HepG2 (cell line): ENCODE results near the gene STEAP2. TPM values are rescaled to one million over a fixed set of nuclear protein-coding genes. Genes with fewer than 3 reads are reported as not detected.

ENCODE experiments used
- ATAC-seq: fragments of 200-7000 bp; cut with Tn5 transposase; 3 replicates; pipeline ENCODE4 v1.9.1; 2020; ENCODE audit warnings: mild to moderate bottlenecking, moderate library complexity
- BruUV-seq: library from RNA; stranded (reverse); fragments of 400-500 nt; replicated peaks from 2 replicates; lab custom pipeline; 2021; lab: Mats Ljungman, UMichigan
- CTCF ChIA-PET: fragments of 300-600 bp; formaldehyde crosslinking; extraction: SDS; loops from one replicate; lab custom pipeline; 2021; ENCODE audit warnings: low total read pairs, inconsistent platforms, low intra/inter-chr PET ratio; lab: Yijun Ruan, JAX
- POLR2A ChIA-PET: fragments of 350-600 bp; sonication (Branson Sonifier 250); formaldehyde crosslinking; loops from one replicate; lab custom pipeline; 2020; ENCODE audit warnings: antibody characterized with exemption, inconsistent platforms; lab: Yijun Ruan, JAX
- DNase-seq: peaks from one replicate; pipeline ENCODE4 v3.0.0-alpha.2; 2015; ENCODE audit warnings: low spot score
- FAIRE-seq: peaks from 3 replicates; lab custom pipeline; 2011; peaks lifted over from hg19 to GRCh38; lab: Jason Lieb, UNC
- H2AFZ ChIP-seq: one replicate; pipeline ENCODE4 v1.6.1; 2011; ENCODE audit warnings: low read length, inconsistent platforms
- H3K27ac ChIP-seq: fragments of 300-600 bp; 3 replicates; pipeline ENCODE4 v1.8.0; 2011; ENCODE audit warnings: mixed run types, mild to moderate bottlenecking, mixed read lengths, low read length, inconsistent platforms; ENCODE audit not compliant: insufficient read depth; ENCODE audit errors: extremely low read length
- H3K27me3 ChIP-seq, 2 experiments: fragments of 200-600 bp in 1 of 2; 2 replicates in 1 of 2; 3 replicates in 1 of 2; pipeline versions ENCODE4 v1.6.0 to v1.8.0; 2011; ENCODE audit warnings: low read length in 2 of 2, mild to moderate bottlenecking in 2 of 2, moderate library complexity in 2 of 2, inconsistent platforms in 1 of 2; ENCODE audit not compliant: insufficient read depth in 2 of 2, control insufficient read depth in 1 of 2
- H3K36me3 ChIP-seq, 2 experiments: fragments of 200-600 bp in 1 of 2; replicated peaks in 1 of 2; 2 replicates in 1 of 2; 3 replicates in 1 of 2; pipeline versions ENCODE4 v1.5.1 to v1.8.0; 2011; ENCODE audit warnings: low read length in 2 of 2, inconsistent platforms in 1 of 2; ENCODE audit not compliant: insufficient read depth in 2 of 2, control insufficient read depth in 1 of 2
- H3K4me1 ChIP-seq: 2 replicates; pipeline ENCODE4 v1.5.1; 2012; ENCODE audit warnings: low read length, inconsistent platforms; ENCODE audit not compliant: insufficient read depth
- H3K4me2 ChIP-seq: 2 replicates; pipeline ENCODE4 v1.6.0; 2011; ENCODE audit warnings: low read depth, low read length, inconsistent platforms
- H3K4me3 ChIP-seq, 3 experiments: fragments of 200-600 bp in 1 of 3; sonication (generic), shearing (Covaris generic) in 1 of 3; replicated peaks in 1 of 3; 2 replicates each; pipeline ENCODE4 v1.5.1; 2011 to 2016; ENCODE audit warnings: low read length in 3 of 3, inconsistent platforms in 2 of 3, low read depth in 2 of 3, mild to moderate bottlenecking in 2 of 3, control low read depth in 1 of 3, mixed read lengths in 1 of 3; ENCODE audit not compliant: insufficient read depth in 1 of 3
- H3K79me2 ChIP-seq: one replicate; pipeline ENCODE4 v1.6.1; 2011; ENCODE audit warnings: low read length, inconsistent platforms; ENCODE audit not compliant: insufficient read depth
- H3K9ac ChIP-seq: 2 replicates; pipeline ENCODE4 v1.6.0; 2011; ENCODE audit warnings: mild to moderate bottlenecking, low read depth, low read length, inconsistent platforms; ENCODE audit not compliant: insufficient read depth
- H3K9me3 ChIP-seq: 2 replicates; pipeline ENCODE4 v1.5.1; 2012; ENCODE audit warnings: mild to moderate bottlenecking, low read length
- H4K20me1 ChIP-seq: 2 replicates; pipeline ENCODE4 v1.6.0; 2011; ENCODE audit warnings: inconsistent platforms, mild to moderate bottlenecking, low read length, moderate library complexity; ENCODE audit not compliant: insufficient read depth
- DR1 ChIP-seq: sonication (generic); formaldehyde crosslinking; IDR thresholded peaks from 2 replicates; pipeline ENCODE4 v1.8.0; 2021; ENCODE audit warnings: mild to moderate bottlenecking, missing genetic modification reagents, inconsistent platforms
- GZF1 ChIP-seq: sonication (generic); formaldehyde crosslinking; IDR thresholded peaks from 2 replicates; pipeline ENCODE4 v1.5.1; 2020; ENCODE audit warnings: mild to moderate bottlenecking, missing genetic modification reagents
- LCORL ChIP-seq, 2 experiments: fragments of 450-650 bp in 1 of 2; sonication (generic) in 1 of 2; formaldehyde crosslinking in 1 of 2; IDR thresholded peaks; 2 replicates each; pipeline versions ENCODE4 v1.5.0 to v1.6.1; 2017 to 2020; ENCODE audit warnings: antibody characterized with exemption in 1 of 2, missing genetic modification reagents in 1 of 2
- TBX2 ChIP-seq: sonication (generic); formaldehyde crosslinking; IDR thresholded peaks from 2 replicates; pipeline ENCODE4 v1.5.0; 2020; ENCODE audit warnings: missing genetic modification reagents, mild to moderate bottlenecking, borderline replicate concordance
- TGIF2 ChIP-seq: IDR thresholded peaks from 2 replicates; pipeline ENCODE4 v1.6.1; 2016; ENCODE audit warnings: control low read depth, missing compliant biosample characterization
- ZNF160 ChIP-seq: sonication (generic); formaldehyde crosslinking; IDR thresholded peaks from 2 replicates; pipeline ENCODE4 v1.8.0; 2022; ENCODE audit warnings: mild to moderate bottlenecking, inconsistent platforms, missing genetic modification reagents
- ZNF749 ChIP-seq: sonication (generic); formaldehyde crosslinking; IDR thresholded peaks from 2 replicates; pipeline ENCODE4 v1.8.0; 2022; ENCODE audit warnings: mild to moderate bottlenecking, missing genetic modification reagents, moderate library complexity, borderline replicate concordance
- ZNF773 ChIP-seq: sonication (generic); formaldehyde crosslinking; IDR thresholded peaks from 2 replicates; pipeline ENCODE4 v1.4.0; 2020; ENCODE audit warnings: missing genetic modification reagents, borderline replicate concordance
- ZNF878 ChIP-seq: sonication (generic); formaldehyde crosslinking; IDR thresholded peaks from 2 replicates; pipeline ENCODE4 v1.8.1; 2023; ENCODE audit warnings: mild to moderate bottlenecking, missing genetic modification reagents, moderate library complexity
- WGBS: methylation state at CpG from one replicate; pipeline ENCODE4 v1.1.6; 2017; ENCODE audit warnings: low lambda C conversion rate; 5-methylcytosine and 5-hydroxymethylcytosine counted together
- in situ Hi-C: cut with HindIII; loops from 2 replicates; pipeline ENCODE4 v1.10.0; 2017; ENCODE audit warnings: low pct_unique_long_range_greater_than_20kb; ENCODE audit not compliant: extremely low pct_ligation_motif_present
- intact Hi-C: fragments of 100-400 bp; cut with micrococcal nuclease; formaldehyde crosslinking; loops from one replicate; pipeline ENCODE4 v1.10.0; 2022; ENCODE audit not compliant: unreplicated experiment
- polyA plus RNA-seq, 8 experiments: library from polyadenylated mRNA; depleted of rRNA in 3 of 8; stranded (reverse) in 7 of 8; unstranded in 1 of 8; fragments of >200 nt; fragmentation: Illumina TruSeq in 4 of 8; extraction: Trizol in 4 of 8; gene quantifications; 2 replicates each; pipeline versions ENCODE4 v1.2.1 to v1.2.3, GENCODE V29; 2011 to 2016; ENCODE audit warnings: low read depth in 4 of 8, missing spikeins in 1 of 8, mixed read lengths in 1 of 8; ENCODE audit not compliant: insufficient read depth in 1 of 8
- total RNA-seq, 5 experiments: library from RNA; depleted of rRNA; stranded (reverse); fragments of >200 nt; fragmentation: Illumina TruSeq; extraction: Trizol; gene quantifications; 2 replicates each; pipeline ENCODE4 v1.2.3, GENCODE V29; 2016; ENCODE audit warnings: low read depth in 1 of 5
- TF ChIP-seq, protein P1 (sequence below): sonication (generic); formaldehyde crosslinking; IDR thresholded peaks from 2 replicates; pipeline ENCODE4 v1.5.1; 2020; ENCODE audit warnings: missing genetic modification reagents, mild to moderate bottlenecking, borderline replicate concordance
- TF ChIP-seq, protein P2 (sequence below): sonication (generic); formaldehyde crosslinking; IDR thresholded peaks from 2 replicates; pipeline ENCODE4 v1.4.0; 2020; ENCODE audit warnings: missing genetic modification reagents

Gene STEAP2
- total and polyA plus RNA-seq, 2 of the 13 experiments (the other 11 are each of a cell fraction or from before 2014, with no cell fraction given) = 4.3 to 4.4 TPM

DNA sequence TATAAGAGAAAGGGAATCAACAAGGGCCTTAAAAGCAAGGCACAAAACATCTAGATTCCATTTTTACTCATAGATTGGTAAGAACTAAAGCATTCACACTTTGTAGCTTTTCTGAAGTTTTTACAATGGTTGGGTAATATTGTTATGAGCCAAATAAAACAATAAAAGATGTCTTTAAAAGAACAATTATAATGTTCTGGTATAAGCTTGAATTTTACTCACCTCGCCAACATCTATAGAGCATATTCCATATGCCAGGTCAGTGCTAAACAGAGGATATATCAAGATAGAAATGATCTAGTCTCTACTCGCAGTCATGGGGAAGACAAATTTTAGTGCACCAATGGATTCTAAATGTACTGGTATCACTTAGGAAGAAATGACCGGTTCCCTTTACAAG lies 45.4 kb upstream of the STEAP2 start (continued):
- TF ChIP-seq, protein P1, sequence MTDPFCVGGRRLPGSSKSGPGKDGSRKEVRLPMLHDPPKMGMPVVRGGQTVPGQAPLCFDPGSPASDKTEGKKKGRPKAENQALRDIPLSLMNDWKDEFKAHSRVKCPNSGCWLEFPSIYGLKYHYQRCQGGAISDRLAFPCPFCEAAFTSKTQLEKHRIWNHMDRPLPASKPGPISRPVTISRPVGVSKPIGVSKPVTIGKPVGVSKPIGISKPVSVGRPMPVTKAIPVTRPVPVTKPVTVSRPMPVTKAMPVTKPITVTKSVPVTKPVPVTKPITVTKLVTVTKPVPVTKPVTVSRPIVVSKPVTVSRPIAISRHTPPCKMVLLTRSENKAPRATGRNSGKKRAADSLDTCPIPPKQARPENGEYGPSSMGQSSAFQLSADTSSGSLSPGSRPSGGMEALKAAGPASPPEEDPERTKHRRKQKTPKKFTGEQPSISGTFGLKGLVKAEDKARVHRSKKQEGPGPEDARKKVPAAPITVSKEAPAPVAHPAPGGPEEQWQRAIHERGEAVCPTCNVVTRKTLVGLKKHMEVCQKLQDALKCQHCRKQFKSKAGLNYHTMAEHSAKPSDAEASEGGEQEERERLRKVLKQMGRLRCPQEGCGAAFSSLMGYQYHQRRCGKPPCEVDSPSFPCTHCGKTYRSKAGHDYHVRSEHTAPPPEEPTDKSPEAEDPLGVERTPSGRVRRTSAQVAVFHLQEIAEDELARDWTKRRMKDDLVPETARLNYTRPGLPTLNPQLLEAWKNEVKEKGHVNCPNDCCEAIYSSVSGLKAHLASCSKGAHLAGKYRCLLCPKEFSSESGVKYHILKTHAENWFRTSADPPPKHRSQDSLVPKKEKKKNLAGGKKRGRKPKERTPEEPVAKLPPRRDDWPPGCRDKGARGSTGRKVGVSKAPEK (CRISPR knock-in tag) = no peak
- TF ChIP-seq LCORL (IDR thresholded peaks at IDR 0.05) (no peak), LCORL (CRISPR knock-in tag; IDR thresholded peaks at IDR 0.05) (no peak)

DNA sequence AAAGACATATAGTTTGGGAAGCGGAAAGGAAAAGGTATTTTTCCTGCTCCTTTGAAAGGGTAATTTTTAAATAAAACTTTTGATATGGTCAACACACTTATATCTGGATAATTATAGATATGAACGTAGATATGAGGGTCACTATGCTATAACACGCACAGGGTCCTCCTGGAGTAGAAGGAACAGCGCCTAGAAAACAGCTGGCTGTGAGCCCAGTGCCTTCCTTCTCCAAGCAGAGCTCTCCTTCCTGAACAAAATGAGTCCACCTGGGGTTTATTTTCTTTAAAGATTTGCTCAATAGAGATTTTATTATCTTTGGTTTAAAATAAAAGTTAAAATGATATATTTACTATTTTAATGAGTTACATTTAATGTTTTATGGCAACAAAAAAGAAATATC lies 44.2 kb upstream of the STEAP2 start:
- H3K9ac ChIP-seq = no peak overlapping the region
- in situ Hi-C loops = no loop called here
- intact Hi-C loops = no loop called here
- FAIRE-seq (no peak), DNase-seq (no peak), ATAC-seq (no peak)
- no peaks in the 10 kb centered on the region for H3K9me3 ChIP-seq
- BruUV-seq = no TSS peak
- 84% methylated on average over 4 of the region's 4 CpGs for WGBS
- peaks cover 8% of the 10 kb centered on the region for H3K4me1 ChIP-seq
- no peak overlapping the region for H3K27ac ChIP-seq
- no peak overlapping the region for H2AFZ ChIP-seq
- H3K4me2 ChIP-seq = no peak overlapping the region
- no peak overlapping the region for H3K4me3 ChIP-seq
- ChIA-PET POLR2A (interaction anchor here (2.7 kb wide), 1 partner anchor 44 kb away, joined by 13 read pairs; the partner anchor contains the start of gene STEAP2), CTCF (no interaction called here)
- H4K20me1 ChIP-seq = no peaks in the 10 kb centered on the region
- H3K36me3 ChIP-seq = 0 out of 5 replicates have a peak, but pooled peaks cover 0 to 4% of the 10 kb centered on the region in 2 experiments
- TF ChIP-seq GZF1 (CRISPR knock-in tag) (no peak), ZNF749 (CRISPR knock-in tag) (no peak), TGIF2 (CRISPR knock-in tag) (no peak), ZNF773 (CRISPR knock-in tag) (no peak), TBX2 (no peak), DR1 (CRISPR knock-in tag) (no peak), ZNF160 (CRISPR knock-in tag) (no peak), ZNF878 (CRISPR knock-in tag) (no peak)
- TF ChIP-seq, protein P2, sequence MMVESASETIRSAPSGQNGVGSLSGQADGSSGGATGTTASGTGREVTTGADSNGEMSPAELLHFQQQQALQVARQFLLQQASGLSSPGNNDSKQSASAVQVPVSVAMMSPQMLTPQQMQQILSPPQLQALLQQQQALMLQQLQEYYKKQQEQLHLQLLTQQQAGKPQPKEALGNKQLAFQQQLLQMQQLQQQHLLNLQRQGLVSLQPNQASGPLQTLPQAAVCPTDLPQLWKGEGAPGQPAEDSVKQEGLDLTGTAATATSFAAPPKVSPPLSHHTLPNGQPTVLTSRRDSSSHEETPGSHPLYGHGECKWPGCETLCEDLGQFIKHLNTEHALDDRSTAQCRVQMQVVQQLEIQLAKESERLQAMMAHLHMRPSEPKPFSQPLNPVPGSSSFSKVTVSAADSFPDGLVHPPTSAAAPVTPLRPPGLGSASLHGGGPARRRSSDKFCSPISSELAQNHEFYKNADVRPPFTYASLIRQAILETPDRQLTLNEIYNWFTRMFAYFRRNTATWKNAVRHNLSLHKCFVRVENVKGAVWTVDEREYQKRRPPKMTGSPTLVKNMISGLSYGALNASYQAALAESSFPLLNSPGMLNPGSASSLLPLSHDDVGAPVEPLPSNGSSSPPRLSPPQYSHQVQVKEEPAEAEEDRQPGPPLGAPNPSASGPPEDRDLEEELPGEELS (CRISPR knock-in tag) = no peak
- no peaks in the 10 kb centered on the region for H3K79me2 ChIP-seq
- H3K27me3 ChIP-seq = no peaks in the 10 kb centered on the region
